ENCODE data around the gene PRUNE2.

PRUNE2 gene

DNA sequence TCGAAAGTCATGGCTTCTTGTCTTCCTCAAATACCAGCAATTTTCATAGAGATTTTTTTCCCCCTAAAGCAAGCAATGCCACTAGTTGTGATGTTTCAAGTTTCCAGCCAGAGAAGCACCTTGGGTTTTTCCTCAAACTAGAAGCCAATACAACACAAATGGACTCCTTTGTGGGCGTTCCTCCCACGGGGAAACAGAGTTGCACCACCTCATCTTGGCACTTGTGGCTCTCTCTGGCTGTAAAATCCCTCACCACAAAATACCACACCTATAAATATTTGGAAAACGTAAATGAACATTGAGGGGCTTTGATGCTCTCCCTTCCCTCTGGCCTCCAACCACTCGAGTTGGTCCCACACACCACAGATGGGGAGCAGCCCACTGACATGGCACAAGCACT is 208.8 kb downstream of the PRUNE2 start:
- DNase-seq (ENCODE audit: low spot score) = no peak
- H3K4me3 ChIP-seq (ENCODE audit: severe bottlenecking) = no peak overlapping the region
- H3K27me3 ChIP-seq (ENCODE audit: insufficient read depth, poor library complexity, severe bottlenecking) = no peaks in the 10 kb centered on the region
- ATAC-seq (ENCODE audit: low read depth) = no peak
- no peak overlapping the region for H3K27ac ChIP-seq (ENCODE audit: poor library complexity, severe bottlenecking)
- H3K9me3 ChIP-seq (ENCODE audit: severe bottlenecking) = no peaks in the 10 kb centered on the region
- H3K36me3 ChIP-seq (ENCODE audit: low read depth) = no peaks in the 10 kb centered on the region
- H3K4me1 ChIP-seq (ENCODE audit: insufficient read depth, poor library complexity, severe bottlenecking) = peaks cover 1% of the 10 kb centered on the region
- TF ChIP-seq, protein P1, sequence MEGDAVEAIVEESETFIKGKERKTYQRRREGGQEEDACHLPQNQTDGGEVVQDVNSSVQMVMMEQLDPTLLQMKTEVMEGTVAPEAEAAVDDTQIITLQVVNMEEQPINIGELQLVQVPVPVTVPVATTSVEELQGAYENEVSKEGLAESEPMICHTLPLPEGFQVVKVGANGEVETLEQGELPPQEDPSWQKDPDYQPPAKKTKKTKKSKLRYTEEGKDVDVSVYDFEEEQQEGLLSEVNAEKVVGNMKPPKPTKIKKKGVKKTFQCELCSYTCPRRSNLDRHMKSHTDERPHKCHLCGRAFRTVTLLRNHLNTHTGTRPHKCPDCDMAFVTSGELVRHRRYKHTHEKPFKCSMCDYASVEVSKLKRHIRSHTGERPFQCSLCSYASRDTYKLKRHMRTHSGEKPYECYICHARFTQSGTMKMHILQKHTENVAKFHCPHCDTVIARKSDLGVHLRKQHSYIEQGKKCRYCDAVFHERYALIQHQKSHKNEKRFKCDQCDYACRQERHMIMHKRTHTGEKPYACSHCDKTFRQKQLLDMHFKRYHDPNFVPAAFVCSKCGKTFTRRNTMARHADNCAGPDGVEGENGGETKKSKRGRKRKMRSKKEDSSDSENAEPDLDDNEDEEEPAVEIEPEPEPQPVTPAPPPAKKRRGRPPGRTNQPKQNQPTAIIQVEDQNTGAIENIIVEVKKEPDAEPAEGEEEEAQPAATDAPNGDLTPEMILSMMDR (IDR thresholded peaks at IDR 0.05; ENCODE audit: poor library complexity, severe bottlenecking) = no peak

DNA sequence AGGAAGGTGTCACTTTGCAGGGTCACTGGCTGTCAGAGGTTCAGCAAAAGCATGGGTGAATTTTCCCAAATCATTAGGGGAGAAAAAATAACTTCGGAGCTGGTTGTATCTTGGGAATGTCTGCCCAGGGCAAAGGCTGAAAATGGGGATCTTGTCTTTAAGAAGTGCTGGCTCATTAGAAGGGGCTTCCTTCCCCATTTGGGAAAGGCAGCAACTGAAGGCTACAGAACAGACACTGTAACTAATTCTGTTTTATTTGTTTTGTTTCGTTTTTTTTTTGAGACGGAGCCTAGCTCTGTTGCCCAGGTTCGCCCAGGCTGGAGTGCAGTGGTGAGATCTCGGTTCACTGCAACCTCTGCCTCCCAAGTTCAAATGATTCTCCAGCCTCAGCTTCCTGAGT is 212.0 kb downstream of the PRUNE2 start:
- no peaks in the 10 kb centered on the region for H3K36me3 ChIP-seq (ENCODE audit: low read depth)
- DNase-seq (ENCODE audit: low spot score) (no peak), ATAC-seq (ENCODE audit: low read depth) (no peak)
- H3K27ac ChIP-seq (ENCODE audit: poor library complexity, severe bottlenecking) = no peak overlapping the region
- peaks cover 6% of the 10 kb centered on the region for H3K4me1 ChIP-seq (ENCODE audit: insufficient read depth, poor library complexity, severe bottlenecking)
- H3K4me3 ChIP-seq (ENCODE audit: severe bottlenecking) = no peak overlapping the region
- TF ChIP-seq, protein P1 (IDR thresholded peaks at IDR 0.05; ENCODE audit: poor library complexity, severe bottlenecking) = no peak
- no peaks in the 10 kb centered on the region for H3K9me3 ChIP-seq (ENCODE audit: severe bottlenecking)
- H3K27me3 ChIP-seq (ENCODE audit: insufficient read depth, poor library complexity, severe bottlenecking) = no peaks in the 10 kb centered on the region

DNA sequence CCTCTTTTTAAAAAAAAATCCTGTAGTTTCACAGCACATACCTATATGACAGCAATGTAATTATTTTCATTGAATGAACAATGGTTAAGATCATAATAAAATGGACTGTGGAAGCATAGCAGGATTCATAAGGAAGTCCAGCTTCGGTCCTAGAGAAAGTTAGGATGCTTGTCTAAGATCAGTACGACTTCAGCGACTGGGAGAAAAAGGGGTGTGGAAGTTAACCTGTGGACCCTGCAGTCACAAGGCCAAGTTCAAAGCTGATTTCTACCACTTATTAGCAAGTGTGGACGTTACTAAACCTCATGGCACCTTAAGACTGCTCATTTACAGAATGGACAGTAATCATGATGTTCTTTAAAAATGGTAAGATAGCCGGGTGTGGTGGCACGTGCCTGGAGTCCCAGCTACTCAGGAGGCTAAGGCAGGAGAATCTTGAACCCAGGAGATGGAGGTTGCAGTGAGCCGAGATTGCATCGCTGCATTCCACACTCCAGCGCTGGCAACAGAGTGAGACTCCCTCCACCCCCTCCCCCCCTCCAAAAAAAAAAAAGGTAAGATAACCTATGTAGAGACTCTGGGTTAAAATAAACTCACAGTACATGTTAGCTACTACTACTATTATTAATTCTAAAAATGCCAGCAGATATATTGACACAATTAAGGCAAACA is 213.3 kb downstream of the PRUNE2 start:
- DNase-seq (ENCODE audit: low spot score) (no peak), ATAC-seq (ENCODE audit: low read depth) (no peak)
- H3K36me3 ChIP-seq (ENCODE audit: low read depth) = no peaks in the 10 kb centered on the region
- peaks cover 18% of the 10 kb centered on the region for H3K4me1 ChIP-seq (ENCODE audit: insufficient read depth, poor library complexity, severe bottlenecking)
- H3K27me3 ChIP-seq (ENCODE audit: insufficient read depth, poor library complexity, severe bottlenecking) = no peaks in the 10 kb centered on the region
- H3K4me3 ChIP-seq (ENCODE audit: severe bottlenecking) = no peak overlapping the region
- TF ChIP-seq, protein P1 (IDR thresholded peaks at IDR 0.05; ENCODE audit: poor library complexity, severe bottlenecking) = no peak
- H3K9me3 ChIP-seq (ENCODE audit: severe bottlenecking) = no peaks in the 10 kb centered on the region
- H3K27ac ChIP-seq (ENCODE audit: poor library complexity, severe bottlenecking) = no peak overlapping the region

DNA sequence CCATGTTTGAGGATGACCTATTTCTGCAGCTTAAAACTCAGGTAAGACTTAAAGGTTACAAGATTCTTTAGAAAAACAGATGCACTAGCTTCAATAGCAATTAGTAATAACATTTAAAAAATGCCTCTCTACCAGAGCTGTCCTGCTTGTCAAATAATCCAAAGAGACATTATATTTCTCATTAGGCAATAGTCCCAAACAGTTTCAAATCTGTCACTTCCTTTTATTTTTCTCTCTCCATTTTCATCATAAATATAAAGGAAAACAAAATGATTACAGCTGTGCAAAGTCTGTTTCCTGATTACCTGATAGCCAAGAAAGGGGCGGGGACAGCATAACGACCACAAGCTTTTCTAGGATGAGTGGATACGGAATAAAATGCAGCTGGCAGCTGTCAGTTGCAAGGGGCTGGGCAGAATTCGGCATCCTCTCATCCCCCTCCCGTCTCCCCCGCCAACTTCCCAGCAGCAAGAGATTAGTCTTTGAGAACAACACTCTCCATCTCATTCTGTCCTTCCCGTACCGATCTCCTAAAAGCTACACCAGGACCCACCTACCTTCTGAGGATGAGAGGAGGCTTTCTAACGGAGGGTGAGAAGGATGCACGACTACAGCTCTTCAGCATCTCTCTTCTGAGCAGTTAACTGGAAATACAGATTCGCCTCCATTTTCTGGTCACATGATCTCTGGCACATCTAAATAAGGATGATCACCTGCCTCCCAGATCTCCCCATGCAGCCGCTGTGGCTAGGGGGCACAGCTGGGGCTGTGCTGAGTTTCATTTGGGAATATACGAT is 214.2 kb downstream of the PRUNE2 start:
- H3K36me3 ChIP-seq (ENCODE audit: low read depth) = no peaks in the 10 kb centered on the region
- no peak overlapping the region for H3K4me3 ChIP-seq (ENCODE audit: severe bottlenecking)
- H3K27ac ChIP-seq (ENCODE audit: poor library complexity, severe bottlenecking) = no peak overlapping the region
- DNase-seq (ENCODE audit: low spot score) (no peak), ATAC-seq (ENCODE audit: low read depth) (no peak)
- no peaks in the 10 kb centered on the region for H3K9me3 ChIP-seq (ENCODE audit: severe bottlenecking)
- TF ChIP-seq, protein P1 (IDR thresholded peaks at IDR 0.05; ENCODE audit: poor library complexity, severe bottlenecking) = no peak
- H3K4me1 ChIP-seq (ENCODE audit: insufficient read depth, poor library complexity, severe bottlenecking) = peaks cover 20% of the 10 kb centered on the region
- H3K27me3 ChIP-seq (ENCODE audit: insufficient read depth, poor library complexity, severe bottlenecking) = no peaks in the 10 kb centered on the region

DNA sequence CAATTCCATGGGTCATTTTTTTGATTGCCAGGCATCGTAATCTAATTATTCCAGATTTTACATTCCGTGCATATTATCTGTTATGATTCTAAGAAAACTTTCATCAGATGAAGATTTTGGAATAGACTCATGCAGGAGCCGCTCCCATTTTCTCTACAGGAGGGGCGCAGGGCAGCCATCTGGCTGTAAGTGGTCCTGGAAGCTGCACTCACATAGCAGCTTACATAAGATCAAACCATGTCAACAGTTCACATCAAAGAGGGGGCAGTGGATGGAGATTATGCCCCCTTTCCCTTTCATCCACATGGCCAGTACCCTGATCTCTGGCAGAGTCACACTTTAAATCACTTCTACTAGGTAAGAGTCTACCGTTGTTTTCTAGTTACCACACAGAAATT is 214.9 kb downstream of the PRUNE2 start:
- no peaks in the 10 kb centered on the region for H3K9me3 ChIP-seq (ENCODE audit: severe bottlenecking)
- H3K4me3 ChIP-seq (ENCODE audit: severe bottlenecking) = no peak overlapping the region
- no peaks in the 10 kb centered on the region for H3K36me3 ChIP-seq (ENCODE audit: low read depth)
- TF ChIP-seq, protein P1 (IDR thresholded peaks at IDR 0.05; ENCODE audit: poor library complexity, severe bottlenecking) = no peak
- H3K4me1 ChIP-seq (ENCODE audit: insufficient read depth, poor library complexity, severe bottlenecking) = peaks cover 20% of the 10 kb centered on the region
- DNase-seq (ENCODE audit: low spot score) (no peak), ATAC-seq (ENCODE audit: low read depth) (no peak)
- no peak overlapping the region for H3K27ac ChIP-seq (ENCODE audit: poor library complexity, severe bottlenecking)
- H3K27me3 ChIP-seq (ENCODE audit: insufficient read depth, poor library complexity, severe bottlenecking) = no peaks in the 10 kb centered on the region

Data from RWPE2 (cell line).